Measurements from ENCODE around the gene LVRN. TPM values are rescaled to one million over a fixed set of nuclear protein-coding genes. Genes with fewer than 3 reads are reported as not detected.

LVRN gene
- total RNA-seq, 1 donor from 2014 or later = 0.13 TPM

Other genes with a start within 250 kb of the LVRN start
- 130 TPM for gene CDO1, start 145.8 kb upstream of the LVRN start, total RNA-seq
- 17.0 TPM for gene ATG12, start 120.9 kb upstream of the LVRN start, total RNA-seq
- 36.6 TPM for gene AP3S1, start 120.5 kb upstream of the LVRN start, total RNA-seq
- gene ARL14EPL, start 70.0 kb downstream of the LVRN start, total RNA-seq = not detected
- 10.9 TPM for gene COMMD10, start 122.5 kb downstream of the LVRN start, total RNA-seq

Measured in left lobe of liver (tissue), 1 donor.